Fibroblast of lung (primary cell): ENCODE measurements around the gene P2RY6.

Experiments
- CTCF ChIP-seq, 2 donors: IDR thresholded peaks in 1 of 2; conservative IDR thresholded peaks in 1 of 2; 1 replicate in 1 of 2; 2 replicates in 1 of 2; pipeline ENCODE4 v1.5.1; 2011 to 2012; ENCODE audit warnings: low read length in 2 of 2, control low read depth in 1 of 2, inconsistent platforms in 1 of 2, low read depth in 1 of 2, mild to moderate bottlenecking in 1 of 2
- EZH2 ChIP-seq: IDR thresholded peaks from 2 replicates; pipeline ENCODE4 v1.5.1; 2012; ENCODE audit warnings: low read length, control low read depth, mild to moderate bottlenecking; ENCODE audit errors: missing control alignments

DNA sequence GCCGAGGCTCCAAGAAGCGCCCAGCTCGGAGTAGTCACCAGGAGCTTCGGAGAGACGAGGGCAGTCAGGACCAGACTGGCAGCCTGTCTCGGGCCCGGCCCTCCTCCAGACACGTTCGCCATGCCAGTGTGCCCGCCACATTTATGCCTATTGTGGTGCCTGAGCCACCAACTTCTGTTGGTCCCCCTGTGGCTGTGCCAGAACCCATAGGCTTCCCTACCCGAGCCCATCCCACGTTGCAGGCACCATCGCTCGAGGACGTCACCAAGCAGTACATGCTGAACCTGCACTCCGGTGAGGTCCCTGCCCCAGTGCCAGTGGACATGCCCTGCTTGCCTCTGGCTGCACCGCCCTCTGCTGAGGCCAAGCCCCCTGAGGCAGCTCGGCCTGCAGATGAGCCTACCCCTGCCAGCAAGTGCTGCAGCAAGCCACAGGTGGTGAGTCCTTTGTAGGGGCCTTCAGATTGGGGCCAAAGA lies 39.3 kb downstream of the P2RY6 start:
- TF ChIP-seq EZH2 (no peak), CTCF (conservative IDR thresholded peaks at IDR 0.05 in 1 of 2, IDR thresholded peaks at IDR 0.05 in 1 of 2; ENCODE audit: low read depth in 1 of 2, low read length in 2 of 2) (no peak)
